Lung microvascular endothelial cell (primary cell): ENCODE measurements around the gene SLC51A. TPM values are rescaled to one million over a fixed set of nuclear protein-coding genes. Genes with fewer than 3 reads are reported as not detected.

Experiments
- total RNA-seq: library from RNA; depleted of rRNA; stranded (reverse); fragments of >200 nt; gene quantifications from 2 replicates; pipeline ENCODE4 v1.2.1, GENCODE V29; 2014

The SLC51A gene
- total RNA-seq, 1 donor from 2014 or later = not detected

Other genes with a start within 250 kb of the SLC51A start
- gene TFRC, start 134.4 kb upstream of the SLC51A start, total RNA-seq = 137 and 139 TPM in 2 replicates
- not detected in 2 replicates for gene ZDHHC19, start 5.1 kb upstream of the SLC51A start, total RNA-seq
- 39.7 and 43.8 TPM in 2 replicates for gene PCYT1A, start 71.2 kb downstream of the SLC51A start, total RNA-seq
- 5.9 and 6.7 TPM in 2 replicates for gene DYNLT2B, start 101.7 kb downstream of the SLC51A start, total RNA-seq
- gene TM4SF19, start 121.9 kb downstream of the SLC51A start, total RNA-seq = 0.22 TPM in 1 of 2 replicates, not detected in the other
- 15.1 and 15.3 TPM in 2 replicates for gene UBXN7, start 215.9 kb downstream of the SLC51A start, total RNA-seq